ENCODE measurements around the gene HCN2. TPM values are rescaled to one million over a fixed set of nuclear protein-coding genes. Genes with fewer than 3 reads are reported as not detected.

The HCN2 gene
- polyA plus RNA-seq, 1 donor from 2014 or later, result 4.7 TPM

DNA sequence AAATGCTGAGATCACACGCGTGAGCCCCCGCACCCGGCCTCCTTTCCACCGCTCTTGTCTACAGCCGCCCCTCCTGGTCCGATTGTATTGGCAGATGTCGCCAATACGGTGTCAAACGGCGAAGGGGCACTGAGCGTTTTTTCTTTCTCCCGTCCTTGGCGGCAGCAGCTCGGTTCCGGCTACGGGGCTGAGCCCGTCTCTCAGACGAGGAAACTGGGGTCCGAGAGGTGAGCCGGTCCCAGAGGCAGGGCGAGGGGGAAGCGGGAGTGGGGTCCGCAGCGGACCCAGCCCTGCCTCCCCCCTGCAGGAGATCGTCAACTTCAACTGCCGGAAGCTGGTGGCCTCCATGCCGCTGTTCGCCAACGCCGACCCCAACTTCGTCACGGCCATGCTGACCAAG is 23.3 kb downstream of the HCN2 start:
- Histone ChIP-seq H3K9me2 (ENCODE audit: insufficient read depth, low read length) (no peaks in the 10 kb centered on the region), H3K9ac (ENCODE audit: low read length) (no peak overlapping the region), H3K27ac (ENCODE audit: low read length) (no peak overlapping the region), H4K20me1 (ENCODE audit: insufficient read depth) (no peaks in the 10 kb centered on the region), H2AFZ (ENCODE audit: low read depth, low read length) (no peak overlapping the region), H3K27me3 (ENCODE audit: insufficient read depth, low read depth, low read length) (no peaks in the 10 kb centered on the region), H3F3A (ENCODE audit: insufficient read depth, low read length, poor library complexity, severe bottlenecking) (no peaks in the 10 kb centered on the region), H3K9me3 (ENCODE audit: low read length) (no peaks in the 10 kb centered on the region), H3K36me3 (ENCODE audit: insufficient read depth, low read length) (no peaks in the 10 kb centered on the region), H3K79me2 (replicated peaks; ENCODE audit: insufficient read depth, low read length) (no peaks in the 10 kb centered on the region), H3K4me3 (ENCODE audit: low read length) (no peak overlapping the region), H3K4me2 (ENCODE audit: low read length) (no peak overlapping the region)
- TF ChIP-seq EZH2 (IDR thresholded peaks at IDR 0.05; ENCODE audit: borderline replicate concordance, insufficient read depth, low read length, poor library complexity, severe bottlenecking) (no peak), TAF1 (IDR thresholded peaks at IDR 0.05; ENCODE audit: low read depth) (no peak), SMC3 (conservative IDR thresholded peaks at IDR 0.05; ENCODE audit: poor library complexity) (no peak), MXI1 (conservative IDR thresholded peaks at IDR 0.05; ENCODE audit: poor library complexity, severe bottlenecking) (no peak), RAD21 (conservative IDR thresholded peaks at IDR 0.05) (no peak)
- TF ChIP-seq, protein P1, sequence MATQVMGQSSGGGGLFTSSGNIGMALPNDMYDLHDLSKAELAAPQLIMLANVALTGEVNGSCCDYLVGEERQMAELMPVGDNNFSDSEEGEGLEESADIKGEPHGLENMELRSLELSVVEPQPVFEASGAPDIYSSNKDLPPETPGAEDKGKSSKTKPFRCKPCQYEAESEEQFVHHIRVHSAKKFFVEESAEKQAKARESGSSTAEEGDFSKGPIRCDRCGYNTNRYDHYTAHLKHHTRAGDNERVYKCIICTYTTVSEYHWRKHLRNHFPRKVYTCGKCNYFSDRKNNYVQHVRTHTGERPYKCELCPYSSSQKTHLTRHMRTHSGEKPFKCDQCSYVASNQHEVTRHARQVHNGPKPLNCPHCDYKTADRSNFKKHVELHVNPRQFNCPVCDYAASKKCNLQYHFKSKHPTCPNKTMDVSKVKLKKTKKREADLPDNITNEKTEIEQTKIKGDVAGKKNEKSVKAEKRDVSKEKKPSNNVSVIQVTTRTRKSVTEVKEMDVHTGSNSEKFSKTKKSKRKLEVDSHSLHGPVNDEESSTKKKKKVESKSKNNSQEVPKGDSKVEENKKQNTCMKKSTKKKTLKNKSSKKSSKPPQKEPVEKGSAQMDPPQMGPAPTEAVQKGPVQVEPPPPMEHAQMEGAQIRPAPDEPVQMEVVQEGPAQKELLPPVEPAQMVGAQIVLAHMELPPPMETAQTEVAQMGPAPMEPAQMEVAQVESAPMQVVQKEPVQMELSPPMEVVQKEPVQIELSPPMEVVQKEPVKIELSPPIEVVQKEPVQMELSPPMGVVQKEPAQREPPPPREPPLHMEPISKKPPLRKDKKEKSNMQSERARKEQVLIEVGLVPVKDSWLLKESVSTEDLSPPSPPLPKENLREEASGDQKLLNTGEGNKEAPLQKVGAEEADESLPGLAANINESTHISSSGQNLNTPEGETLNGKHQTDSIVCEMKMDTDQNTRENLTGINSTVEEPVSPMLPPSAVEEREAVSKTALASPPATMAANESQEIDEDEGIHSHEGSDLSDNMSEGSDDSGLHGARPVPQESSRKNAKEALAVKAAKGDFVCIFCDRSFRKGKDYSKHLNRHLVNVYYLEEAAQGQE (IDR thresholded peaks at IDR 0.05; ENCODE audit: borderline replicate concordance), result no peak
- TF ChIP-seq, protein P2, sequence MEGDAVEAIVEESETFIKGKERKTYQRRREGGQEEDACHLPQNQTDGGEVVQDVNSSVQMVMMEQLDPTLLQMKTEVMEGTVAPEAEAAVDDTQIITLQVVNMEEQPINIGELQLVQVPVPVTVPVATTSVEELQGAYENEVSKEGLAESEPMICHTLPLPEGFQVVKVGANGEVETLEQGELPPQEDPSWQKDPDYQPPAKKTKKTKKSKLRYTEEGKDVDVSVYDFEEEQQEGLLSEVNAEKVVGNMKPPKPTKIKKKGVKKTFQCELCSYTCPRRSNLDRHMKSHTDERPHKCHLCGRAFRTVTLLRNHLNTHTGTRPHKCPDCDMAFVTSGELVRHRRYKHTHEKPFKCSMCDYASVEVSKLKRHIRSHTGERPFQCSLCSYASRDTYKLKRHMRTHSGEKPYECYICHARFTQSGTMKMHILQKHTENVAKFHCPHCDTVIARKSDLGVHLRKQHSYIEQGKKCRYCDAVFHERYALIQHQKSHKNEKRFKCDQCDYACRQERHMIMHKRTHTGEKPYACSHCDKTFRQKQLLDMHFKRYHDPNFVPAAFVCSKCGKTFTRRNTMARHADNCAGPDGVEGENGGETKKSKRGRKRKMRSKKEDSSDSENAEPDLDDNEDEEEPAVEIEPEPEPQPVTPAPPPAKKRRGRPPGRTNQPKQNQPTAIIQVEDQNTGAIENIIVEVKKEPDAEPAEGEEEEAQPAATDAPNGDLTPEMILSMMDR (IDR thresholded peaks at IDR 0.05; ENCODE audit: poor library complexity, severe bottlenecking), result no peak

DNA sequence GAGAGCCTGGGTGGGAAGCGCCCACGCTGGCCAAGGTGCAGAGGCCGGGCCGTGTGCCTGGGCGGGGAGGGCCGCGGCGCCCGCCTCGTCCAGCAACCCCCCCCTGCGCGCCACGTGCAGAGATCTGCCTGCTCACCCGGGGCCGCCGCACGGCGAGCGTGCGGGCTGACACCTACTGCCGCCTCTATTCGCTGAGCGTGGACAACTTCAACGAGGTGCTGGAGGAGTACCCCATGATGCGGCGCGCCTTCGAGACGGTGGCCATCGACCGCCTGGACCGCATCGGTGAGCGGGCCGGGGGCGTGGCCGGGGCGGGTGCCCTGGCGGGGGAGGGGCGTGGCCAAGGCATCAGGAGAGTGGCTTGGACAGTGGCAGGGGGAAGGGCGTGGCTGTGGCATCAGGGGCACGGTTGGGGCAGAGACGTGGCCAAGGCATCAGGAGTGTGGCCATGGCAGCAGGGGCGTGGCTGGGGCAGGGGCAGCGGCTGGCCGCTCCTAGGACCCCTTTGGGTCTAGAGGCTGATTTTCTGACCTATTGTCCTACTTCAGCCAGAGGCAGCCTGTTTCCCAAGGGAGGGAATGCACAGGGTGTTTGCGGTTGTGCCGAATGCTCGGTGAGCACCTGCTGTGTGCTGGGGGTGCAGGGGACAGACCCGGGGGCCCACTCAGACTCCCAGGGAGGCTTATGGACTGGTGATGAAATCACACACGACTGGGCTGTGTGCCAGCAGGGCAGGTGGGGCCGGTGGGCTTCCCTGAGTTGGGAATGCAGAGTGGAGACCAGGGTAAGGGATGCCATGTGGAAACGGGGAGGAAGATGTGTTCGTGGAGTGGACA is 24.3 kb downstream of the HCN2 start:
- Histone ChIP-seq H3K9me3 (ENCODE audit: low read length) (no peaks in the 10 kb centered on the region), H4K20me1 (ENCODE audit: insufficient read depth) (no peaks in the 10 kb centered on the region), H3K4me2 (ENCODE audit: low read length) (no peak overlapping the region), H2AFZ (ENCODE audit: low read depth, low read length) (no peak overlapping the region), H3K9me2 (ENCODE audit: insufficient read depth, low read length) (no peaks in the 10 kb centered on the region), H3K27ac (ENCODE audit: low read length) (no peak overlapping the region), H3K9ac (ENCODE audit: low read length) (no peak overlapping the region), H3K36me3 (ENCODE audit: insufficient read depth, low read length) (no peaks in the 10 kb centered on the region), H3K4me3 (ENCODE audit: low read length) (no peak overlapping the region), H3K79me2 (replicated peaks; ENCODE audit: insufficient read depth, low read length) (no peaks in the 10 kb centered on the region), H3K27me3 (ENCODE audit: insufficient read depth, low read depth, low read length) (no peaks in the 10 kb centered on the region), H3F3A (ENCODE audit: insufficient read depth, low read length, poor library complexity, severe bottlenecking) (no peaks in the 10 kb centered on the region)
- TF ChIP-seq TAF1 (IDR thresholded peaks at IDR 0.05; ENCODE audit: low read depth) (no peak), POLR2AphosphoS5 (IDR thresholded peaks at IDR 0.05) (no peak), SMC3 (conservative IDR thresholded peaks at IDR 0.05; ENCODE audit: poor library complexity) (no peak), EZH2 (IDR thresholded peaks at IDR 0.05; ENCODE audit: borderline replicate concordance, insufficient read depth, low read length, poor library complexity, severe bottlenecking) (no peak)
- TF ChIP-seq, protein P2 (IDR thresholded peaks at IDR 0.05; ENCODE audit: poor library complexity, severe bottlenecking), result no peak
- TF ChIP-seq, protein P1 (IDR thresholded peaks at IDR 0.05; ENCODE audit: borderline replicate concordance), result no peak

Measured in neural cell (in vitro differentiated cells).